T1000 (cell line): Measurements from ENCODE around the gene EYA2.

Experiments
- DNase-seq: peaks from one replicate; lab custom pipeline; 2025; ENCODE audit warnings: mixed read lengths; lab: John Stamatoyannopoulos, UW

EYA2 gene

DNA sequence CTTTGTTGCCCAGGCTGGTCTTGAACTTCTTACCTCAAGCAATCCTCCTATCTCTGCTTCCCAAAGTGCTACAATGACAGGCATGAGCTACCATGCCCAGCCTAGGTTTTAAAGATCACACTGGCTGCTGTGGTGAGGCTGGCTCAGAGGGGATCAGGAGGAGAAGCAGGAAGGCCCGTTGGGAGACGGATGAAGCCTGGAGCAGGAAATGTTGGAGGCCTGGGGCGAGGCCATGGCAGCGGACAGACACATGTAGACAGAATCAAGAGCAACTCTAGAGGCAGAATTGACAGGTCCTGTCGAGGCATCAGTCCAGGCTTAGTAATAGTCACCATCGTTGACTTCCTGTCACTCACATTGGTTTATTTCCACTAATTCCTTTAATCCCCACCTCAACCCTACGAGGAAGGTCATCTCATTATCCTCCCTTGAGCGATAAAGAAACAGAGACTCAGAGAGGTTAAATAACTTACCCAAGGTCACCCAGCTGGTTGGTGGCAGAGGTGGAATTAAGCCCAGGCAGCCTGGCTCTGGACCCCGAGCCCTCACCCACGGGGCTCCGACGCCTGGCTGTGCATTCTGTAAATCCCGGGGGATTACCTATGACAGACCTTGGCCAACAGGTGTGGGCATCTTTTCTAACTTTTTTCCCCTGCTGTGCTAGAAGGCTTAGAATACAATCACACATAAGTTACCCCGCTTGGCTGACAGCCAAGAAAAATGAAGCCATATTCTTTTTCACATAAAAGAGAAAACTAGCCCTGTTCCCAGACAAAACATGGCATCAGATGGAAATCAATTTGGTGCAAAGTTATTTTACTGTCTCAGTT, 113.4 kb downstream of the EYA2 start:
- no peak for DNase-seq

DNA sequence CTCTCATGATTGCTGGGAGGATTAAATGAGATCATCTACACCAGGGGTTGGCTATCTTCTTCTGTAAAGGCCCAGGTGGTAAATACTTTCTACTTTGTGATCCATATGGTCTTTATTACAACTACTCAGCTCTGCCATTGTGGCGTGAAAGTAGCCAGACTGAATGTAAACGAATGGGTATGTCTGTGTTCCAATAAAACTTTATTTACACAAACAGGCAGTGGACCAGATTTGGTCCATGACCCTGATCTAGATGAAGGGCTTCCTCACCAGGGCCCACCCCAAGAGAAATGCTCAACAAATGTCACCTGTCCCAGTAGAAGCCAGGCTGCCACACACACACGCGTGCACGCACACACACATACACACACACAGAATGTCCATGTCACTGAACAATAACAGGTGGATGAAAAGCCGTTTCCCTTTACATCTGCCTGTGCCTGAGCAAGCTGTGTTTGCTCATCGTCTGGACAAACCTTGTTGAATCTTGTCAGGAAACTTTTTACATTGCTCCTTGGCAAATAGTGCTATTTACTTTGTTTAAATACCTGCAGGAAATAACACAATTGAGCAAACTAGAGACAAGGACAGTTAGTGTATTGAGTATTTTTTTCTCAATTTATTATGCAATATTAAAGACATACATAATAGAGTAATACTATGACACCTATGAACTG, 114.3 kb downstream of the EYA2 start:
- no peak for DNase-seq

DNA sequence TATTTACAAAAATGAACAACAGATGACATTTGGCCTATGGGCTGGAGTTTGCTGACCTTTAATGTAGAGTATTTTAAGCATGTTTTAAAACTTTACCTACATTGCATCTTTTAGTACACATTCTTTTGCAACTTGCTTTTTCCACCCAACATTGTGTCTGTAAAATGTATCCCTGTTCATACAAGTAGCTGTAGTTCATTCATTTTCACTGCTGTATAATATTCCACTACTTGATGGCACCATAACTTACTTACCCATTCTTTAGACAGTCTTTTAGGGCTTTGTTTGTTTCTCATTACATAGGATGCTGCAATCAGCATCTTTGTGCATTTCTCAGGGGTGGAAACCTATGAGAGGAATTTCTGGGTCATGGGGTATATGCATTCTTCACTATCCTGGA, 115.1 kb downstream of the EYA2 start:
- DNase-seq, result no peak

DNA sequence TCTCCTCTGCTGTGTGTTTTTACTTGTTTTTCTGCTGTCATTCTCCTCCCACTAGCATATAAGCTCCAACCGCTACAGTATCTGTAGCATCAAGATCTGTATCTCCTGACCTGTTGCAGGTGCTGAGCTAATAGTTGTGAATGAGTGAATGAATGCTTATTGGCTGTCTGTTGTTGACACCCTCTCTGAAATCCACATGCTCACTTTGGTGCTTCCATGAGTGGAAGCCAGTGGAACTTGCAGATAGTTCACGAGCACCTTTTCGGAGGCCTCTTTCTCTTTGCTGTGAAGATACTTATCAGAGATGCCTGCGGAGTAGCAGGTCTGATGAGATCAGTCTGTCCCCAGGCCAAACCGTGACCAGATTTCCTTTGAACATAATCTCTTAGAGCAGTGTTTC, 117.3 kb downstream of the EYA2 start:
- DNase-seq, result no peak

DNA sequence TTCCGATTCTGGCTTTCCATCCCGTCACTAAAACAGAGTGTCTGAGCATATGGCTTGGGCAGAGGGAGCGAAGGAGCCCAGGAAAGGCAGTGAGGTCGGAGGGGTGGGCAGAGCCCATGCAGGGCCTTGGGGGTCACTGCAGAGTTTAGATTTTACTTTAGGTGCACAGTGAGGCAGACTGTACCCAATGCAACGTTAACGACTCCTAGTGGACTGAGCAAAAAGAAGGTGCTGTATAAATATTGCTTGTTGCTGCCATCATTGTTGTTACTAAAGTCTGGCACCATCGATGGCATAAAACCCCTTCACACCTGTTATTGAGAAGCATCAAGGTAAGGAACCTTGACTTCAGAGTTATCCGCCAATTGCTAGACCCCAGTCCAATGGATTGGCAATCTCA, 119.0 kb downstream of the EYA2 start:
- no peak for DNase-seq

DNA sequence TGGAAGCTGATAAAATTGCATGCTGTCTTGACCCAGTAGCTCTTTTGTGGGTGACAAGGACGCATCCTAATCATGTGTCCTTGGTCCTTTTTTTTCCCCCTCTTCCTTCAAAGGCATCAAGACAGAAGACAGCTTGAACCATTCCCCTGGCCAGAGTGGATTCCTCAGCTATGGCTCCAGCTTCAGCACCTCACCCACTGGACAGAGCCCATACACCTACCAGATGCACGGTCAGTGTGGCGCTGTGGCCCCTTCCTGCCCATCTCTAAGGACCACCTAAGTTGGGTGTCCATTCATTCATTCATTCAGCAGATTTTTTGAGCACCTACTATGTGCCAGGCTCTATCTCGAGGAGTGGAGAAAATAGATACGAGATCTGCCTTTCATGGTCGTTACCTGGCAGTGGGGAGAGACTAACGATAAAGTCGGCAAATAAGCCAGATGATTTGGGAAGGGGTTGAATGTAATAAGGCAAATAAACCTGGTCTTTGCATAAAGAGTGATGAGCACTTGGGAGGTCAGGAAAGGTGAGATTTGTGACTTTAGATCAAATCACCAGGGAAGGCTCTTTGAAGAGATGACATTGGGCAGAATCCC, 121.5 kb downstream of the EYA2 start:
- DNase-seq, result no peak

DNA sequence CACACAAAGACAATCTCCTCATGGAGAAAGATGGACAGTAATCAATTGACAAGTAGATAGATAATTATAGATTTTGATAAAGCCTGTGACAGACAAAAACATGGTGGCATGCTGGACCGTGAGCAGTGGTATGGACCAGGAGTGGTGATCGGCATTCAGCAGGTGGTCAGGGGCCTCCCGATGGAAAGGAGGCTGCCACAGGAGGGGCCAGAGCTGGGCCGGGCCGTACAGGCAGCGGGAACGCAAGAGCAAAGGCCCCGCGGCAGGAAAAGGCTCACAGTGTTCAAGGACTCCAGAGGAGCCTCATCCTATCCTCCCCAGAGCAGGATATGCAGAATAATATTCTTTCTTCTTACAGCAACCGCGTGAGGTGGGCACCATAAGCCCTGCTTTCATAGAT, 123.7 kb downstream of the EYA2 start:
- no peak for DNase-seq

DNA sequence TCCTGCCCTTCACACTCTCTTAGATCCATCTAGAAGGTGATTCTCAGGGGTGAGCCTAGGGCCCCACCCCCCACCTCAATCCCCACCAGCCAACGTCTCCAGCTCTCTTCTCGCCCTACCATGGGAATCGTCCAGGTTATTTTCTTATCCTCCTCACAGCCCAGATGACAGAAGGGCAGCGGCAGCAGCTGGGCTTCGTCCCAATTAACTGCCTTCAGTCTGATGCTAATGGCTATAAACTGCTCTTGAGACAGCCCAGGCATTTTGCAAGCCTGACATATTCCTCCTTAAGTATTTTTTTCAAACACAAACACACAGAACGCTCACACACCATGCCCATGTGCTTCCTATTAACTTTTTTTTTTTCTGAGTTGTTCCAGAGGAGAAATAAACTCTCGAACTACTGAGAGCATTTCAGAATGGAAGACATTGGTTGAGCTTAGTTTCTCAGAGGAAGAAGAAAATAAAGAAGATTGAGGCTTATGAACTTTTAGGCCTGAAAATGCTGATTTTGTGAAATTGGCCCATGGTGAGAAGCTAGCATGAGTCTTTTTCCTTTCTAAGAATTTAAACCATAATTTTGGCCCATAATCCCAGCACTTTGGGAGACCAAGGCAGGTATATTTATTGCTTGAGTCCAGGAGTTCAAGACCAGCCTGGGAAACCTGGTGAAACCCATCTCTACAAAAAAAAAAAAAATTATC, 124.6 kb downstream of the EYA2 start:
- DNase-seq, result no peak

DNA sequence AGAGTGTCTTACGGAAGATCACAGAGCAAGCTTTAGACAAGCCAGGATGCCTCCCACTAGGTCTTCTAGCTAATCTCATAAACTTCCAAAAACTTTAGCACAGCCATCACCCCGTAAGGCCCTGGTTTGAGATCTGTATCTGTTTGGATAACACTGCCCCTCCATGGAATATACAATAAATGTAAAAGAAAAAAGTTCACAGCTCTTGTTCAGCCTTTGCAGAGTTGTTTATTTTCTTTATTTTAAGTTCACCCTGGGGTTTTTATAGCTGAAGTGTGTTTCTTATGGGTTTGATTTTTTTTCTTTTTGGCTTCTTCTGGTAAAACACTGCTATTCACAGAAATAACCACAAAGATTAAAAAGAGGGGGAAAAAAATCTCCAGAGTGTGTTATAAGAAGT, 125.6 kb downstream of the EYA2 start:
- no peak for DNase-seq

DNA sequence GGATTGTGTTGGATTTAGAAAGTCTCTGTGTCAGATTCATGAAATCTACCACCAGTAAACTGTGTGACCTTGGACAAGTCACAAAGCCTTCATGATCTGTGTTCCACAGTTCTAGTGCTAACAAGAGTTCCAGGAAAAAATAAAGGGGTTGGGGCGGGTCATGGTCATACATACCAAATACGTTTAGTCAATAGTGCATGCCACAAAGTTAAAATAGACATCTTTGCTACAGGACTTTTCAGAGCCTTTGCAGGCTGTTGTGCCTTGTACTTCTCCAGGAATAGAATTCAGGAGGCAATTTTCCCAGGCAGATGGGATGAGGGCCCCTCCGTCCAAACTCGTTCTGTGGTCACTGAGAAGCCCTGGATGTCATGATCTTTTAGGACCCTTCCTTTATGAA, 127.2 kb downstream of the EYA2 start:
- DNase-seq, result no peak

DNA sequence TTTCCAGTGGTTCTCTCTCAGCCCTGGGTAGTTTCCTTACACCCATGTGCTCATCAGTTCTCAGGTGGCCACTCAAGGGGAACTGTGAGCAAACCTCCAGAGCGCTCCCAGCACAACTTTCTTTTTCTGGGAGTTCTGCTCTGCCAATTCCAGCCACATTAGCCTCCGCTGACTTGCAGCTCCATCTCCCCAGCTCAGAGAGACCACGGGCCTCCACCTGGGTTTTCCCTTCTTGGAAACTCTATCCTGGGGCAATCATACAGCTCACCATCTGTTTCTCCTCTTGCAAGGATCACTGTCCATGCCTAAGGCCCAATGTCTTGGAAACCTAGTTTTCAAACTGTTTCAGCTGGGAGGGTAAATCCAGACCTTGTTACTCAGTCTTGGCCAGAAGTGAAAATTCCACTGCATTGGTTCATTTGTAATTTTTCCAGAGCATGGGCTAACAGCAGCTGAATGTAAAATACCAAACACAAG, 129.9 kb downstream of the EYA2 start:
- DNase-seq, result no peak

DNA sequence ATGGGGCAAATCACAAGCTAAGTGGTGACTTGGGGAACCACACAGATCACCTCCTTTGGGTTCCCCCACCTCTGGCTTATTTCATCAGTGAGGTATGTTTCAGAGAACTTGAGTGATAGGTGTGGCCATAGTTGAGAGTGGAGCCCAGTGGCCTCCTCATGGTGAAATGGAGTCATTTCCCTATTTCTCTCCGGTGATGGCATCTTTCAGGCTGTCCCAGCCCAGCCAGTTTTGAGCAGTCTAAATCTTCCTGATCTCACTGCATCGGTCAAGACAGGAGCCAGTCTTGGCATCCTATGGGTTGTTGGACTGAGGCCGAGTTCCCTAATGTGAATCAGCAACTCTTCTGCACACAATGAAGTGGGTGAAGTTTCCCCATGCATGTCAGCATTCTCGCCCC, 132.4 kb downstream of the EYA2 start:
- DNase-seq, result no peak

DNA sequence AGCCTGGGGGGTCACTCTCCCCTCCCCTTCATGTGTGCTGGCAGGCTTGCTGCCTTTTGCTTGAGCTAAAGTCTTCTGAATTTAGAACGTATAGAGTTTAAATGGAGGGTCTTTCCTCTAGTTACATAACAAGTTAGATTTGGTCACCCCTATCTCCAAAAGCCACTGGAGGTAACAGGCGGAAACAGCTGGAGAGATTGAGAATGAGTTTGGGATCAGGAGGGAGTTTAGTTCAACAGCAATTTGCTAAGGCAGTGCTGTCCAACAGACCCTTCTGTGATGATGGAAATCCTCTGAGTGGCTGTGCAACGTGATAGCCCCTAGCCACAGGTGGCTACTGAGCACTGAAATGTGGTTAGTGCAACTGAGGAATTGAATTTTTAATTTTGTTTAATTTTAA, 132.8 kb downstream of the EYA2 start:
- DNase-seq, result no peak

DNA sequence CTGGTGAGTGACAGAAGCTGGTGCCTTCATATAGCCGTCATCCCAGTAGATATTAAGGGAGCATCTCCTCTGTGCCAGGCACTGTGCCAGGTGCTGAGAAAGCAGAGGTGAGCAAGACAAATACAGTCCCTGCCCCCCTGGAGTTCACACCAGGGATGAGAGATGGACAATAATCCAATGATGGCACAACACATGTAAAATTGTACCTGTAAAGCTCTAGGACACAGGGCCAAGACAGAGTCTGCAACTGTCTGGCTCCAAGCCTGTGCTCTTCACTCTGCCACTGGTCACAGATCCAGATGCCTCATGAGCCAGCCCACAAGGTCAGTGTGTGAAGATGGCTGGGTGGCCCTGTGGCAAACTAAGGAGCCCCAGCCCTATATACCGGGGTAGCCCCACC, 133.8 kb downstream of the EYA2 start:
- DNase-seq, result no peak

DNA sequence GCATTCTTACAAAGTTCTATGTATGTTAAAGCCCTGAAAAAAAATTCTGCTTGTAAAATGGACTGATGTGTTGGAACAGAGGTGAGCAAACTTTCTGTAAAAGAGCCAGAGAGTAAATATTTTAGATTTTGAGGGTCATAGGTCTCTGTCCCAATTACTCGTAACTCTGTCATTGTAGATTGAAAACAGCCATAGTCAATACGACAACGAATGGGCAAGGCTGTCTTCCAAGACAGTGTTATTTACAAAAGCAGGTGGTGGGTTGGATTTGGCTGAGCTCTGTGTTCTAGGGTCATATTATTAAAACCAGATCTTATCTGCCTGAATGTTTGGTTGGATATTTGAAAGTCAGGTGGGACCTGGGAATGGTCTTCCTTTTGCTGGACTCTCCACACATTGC, 135.2 kb downstream of the EYA2 start:
- DNase-seq, result no peak

DNA sequence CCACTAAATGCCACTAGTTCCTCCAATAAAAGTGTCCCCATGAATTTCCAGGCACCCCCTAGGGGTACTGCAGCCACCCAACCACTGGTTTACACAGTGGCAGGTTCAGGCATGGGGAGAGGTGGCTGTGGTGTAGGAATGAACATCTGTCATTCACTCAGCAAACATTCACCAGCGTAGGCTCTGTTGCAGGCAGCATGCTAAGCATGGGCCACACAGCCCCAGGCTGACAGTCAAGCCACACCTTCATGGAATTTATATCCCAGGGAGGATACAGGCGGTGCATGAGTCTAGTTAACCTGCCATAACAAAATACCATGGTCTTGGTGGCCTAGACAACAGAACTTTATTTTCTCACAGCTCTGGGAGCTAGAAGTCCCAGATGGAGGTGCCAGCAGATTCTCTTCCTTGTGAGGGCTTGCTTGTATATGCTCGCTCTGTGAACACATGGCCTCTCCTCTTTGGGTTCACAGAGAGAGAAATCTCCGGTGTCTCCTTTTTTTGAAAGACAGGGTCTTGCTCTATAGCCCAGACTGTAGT, 135.7 kb downstream of the EYA2 start:
- no peak for DNase-seq

DNA sequence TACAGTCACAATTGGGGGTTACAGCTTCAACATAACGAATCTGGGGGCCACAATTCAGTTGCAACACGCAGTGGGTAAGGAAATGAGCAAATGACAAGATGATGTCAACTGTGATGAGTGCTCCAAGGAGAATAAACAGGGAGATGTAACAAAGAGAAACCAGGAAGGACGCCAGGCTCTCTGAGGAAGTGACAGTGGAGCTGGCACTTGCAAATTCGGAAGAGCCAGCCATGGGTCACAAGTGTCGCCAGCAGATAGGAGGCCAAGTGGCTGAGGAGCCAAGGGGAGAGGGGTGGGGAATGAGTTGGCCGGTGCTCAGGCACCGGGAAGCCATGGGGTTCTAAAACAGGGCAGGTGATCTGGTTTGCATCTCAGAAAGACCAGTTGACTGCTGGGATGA, 136.4 kb downstream of the EYA2 start:
- DNase-seq, result no peak

DNA sequence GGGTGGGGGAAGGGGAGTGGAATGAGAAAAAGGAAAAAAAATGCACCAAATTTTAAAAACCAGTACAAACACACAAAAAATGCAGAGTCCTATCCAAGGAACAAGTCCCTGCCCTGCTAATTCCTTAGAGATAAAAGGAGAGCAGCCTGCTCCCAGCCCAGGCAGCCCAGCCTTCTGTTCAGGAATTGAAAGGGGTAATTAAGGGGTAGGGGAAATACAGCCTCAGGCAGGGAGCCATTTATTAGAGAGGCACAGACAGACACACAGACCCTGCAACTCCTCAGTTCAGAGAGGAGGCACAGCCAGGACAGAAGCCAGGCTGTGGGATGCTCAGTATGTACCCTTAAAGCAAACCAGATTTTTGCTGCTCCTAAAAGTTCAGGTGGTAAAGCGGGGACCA, 137.2 kb downstream of the EYA2 start:
- DNase-seq, result no peak

DNA sequence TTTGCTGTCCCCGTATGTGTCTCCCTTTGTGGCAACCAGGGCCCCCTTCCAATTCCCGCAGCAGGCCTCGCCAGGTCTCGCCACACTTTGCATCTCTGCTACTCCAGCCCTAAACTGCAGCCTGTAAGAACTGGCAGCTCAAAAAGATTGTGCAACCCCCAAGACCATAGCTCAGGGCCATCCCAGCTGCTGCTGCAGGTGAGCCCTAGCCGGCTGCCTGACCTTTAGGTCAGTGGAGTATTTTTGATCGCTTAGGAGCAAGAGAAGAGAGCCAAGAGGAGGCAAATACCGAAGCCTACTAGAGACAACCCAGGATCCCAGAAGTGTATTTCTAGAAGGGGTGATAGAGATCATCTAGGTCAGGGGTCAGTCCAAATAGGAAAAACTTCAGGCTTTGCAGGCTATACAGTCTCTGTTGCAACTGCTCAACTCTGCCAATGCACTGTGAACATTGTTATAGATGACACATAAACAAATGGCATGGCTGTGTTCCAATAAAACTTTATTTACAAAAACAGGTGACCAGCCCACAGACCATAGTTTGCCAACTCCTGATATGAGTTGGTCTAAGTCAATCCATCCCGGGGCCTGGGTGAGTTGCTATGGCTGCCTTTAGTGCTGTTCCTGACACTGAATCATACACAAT, 138.4 kb downstream of the EYA2 start:
- no peak for DNase-seq

DNA sequence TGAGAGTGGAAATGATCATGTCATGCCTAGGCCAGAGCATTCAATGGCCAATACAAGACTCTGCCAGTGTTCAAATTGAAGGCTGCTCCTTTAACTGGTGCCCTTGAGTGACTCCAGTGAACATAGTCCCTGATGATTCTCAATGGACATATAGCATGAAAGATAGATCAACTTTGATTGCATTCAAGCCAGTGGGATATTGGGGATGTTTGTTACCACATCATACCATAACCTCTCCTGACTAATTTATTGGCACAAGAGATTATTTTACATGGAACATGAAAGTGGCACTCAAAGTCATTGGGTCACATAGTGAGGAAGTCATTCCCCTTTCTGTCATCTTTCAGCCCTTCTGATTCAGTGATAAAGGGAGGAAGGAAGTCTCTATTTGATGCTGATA, 139.0 kb downstream of the EYA2 start:
- no peak for DNase-seq

DNA sequence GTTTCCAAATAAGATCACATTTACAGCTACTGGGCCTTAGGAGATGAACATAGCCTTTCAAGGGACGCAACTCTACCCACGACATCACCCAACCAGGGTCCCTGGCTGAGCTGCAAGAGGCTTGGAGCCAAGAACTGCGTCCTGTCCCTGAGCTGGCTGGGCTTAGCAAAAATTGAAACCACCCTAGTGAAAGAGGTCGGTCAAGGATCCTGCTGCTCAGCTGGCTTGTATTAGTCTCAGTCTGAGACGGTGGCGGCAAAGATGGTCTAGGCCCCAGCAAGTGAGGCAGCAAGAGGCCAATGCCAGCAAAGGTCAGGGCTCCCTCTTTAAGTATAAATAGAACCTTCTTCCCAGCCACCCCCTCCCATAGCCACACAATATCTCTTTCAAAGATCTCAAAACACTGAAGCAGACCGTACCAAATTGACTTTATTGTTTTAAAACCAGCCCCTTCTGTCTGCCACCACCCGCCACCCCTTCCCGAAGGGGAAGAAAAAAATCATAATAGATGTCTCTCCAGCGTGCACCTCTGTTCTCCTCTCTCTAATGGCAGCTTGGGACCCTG, 140.5 kb downstream of the EYA2 start:
- DNase-seq, result no peak
